Heart right ventricle (tissue), 16 donors: ENCODE measurements around the gene GSTO1. TPM values are rescaled to one million over a fixed set of nuclear protein-coding genes. Genes with fewer than 3 reads are reported as not detected.
A peak's percentile ranks its signal among the peaks of the same experiment; 100 is the strongest.

Experiments used
- ATAC-seq, 8 donors: fragments of 200-7000 bp; cut with Tn5 transposase; one replicate each; pipeline ENCODE4 v1.9.1; 2020; ENCODE audit warnings: mild to moderate bottlenecking in 8 of 8, moderate library complexity in 8 of 8, moderate number of reproducible peaks in 1 of 8
- DNase-seq, 2 donors: peaks; one replicate each; pipeline ENCODE4 v3.0.0-alpha.2; 2020
- H3K27ac ChIP-seq, 10 donors: fragments of 200-600 bp; sonication (generic) in 2 of 10; one replicate each; pipeline versions ENCODE4 v1.5.0 to v1.8.0; 2020 to 2022; ENCODE audit warnings: mild to moderate bottlenecking in 3 of 10
- H3K27me3 ChIP-seq, 7 donors: fragments of 200-600 bp; one replicate each; pipeline ENCODE4 v1.8.0; 2021 to 2022; ENCODE audit warnings: mild to moderate bottlenecking in 2 of 7
- H3K36me3 ChIP-seq, 9 donors: fragments of 200-600 bp; sonication (generic) in 1 of 9; one replicate each; pipeline versions ENCODE4 v1.5.0 to v1.8.0; 2020 to 2022; ENCODE audit warnings: mild to moderate bottlenecking in 2 of 9
- H3K4me1 ChIP-seq, 9 donors: fragments of 200-600 bp; sonication (generic) in 1 of 9; one replicate each; pipeline versions ENCODE4 v1.5.0 to v1.8.0; 2020 to 2022; ENCODE audit warnings: mild to moderate bottlenecking in 4 of 9
- H3K4me3 ChIP-seq, 10 donors: fragments of 200-600 bp; sonication (generic) in 2 of 10; one replicate each; pipeline versions ENCODE4 v1.5.0 to v1.8.0; 2020 to 2022; ENCODE audit warnings: mild to moderate bottlenecking in 7 of 10, moderate library complexity in 2 of 10
- H3K9me3 ChIP-seq, 11 donors: fragments of 200-600 bp in 10 of 11; sonication (generic) in 2 of 11; one replicate each; pipeline versions ENCODE4 v1.5.0 to v1.8.0; 2013 to 2022; ENCODE audit warnings: mild to moderate bottlenecking in 2 of 11, control low read depth in 1 of 11, moderate library complexity in 1 of 11
- CTCF ChIP-seq, 9 donors: fragments of 200-600 bp; sonication (generic) in 2 of 9; IDR thresholded peaks; one replicate each; pipeline versions ENCODE4 v1.5.0 to v1.8.0; 2021 to 2022; ENCODE audit warnings: antibody characterized with exemption in 9 of 9, mild to moderate bottlenecking in 5 of 9, moderate library complexity in 1 of 9
- WGBS, 2 donors: extraction: QIAGEN DNeasy Blood & Tissue Kit; methylation state at CpG; one replicate each; pipeline ENCODE4 v1.1.7; 2013; ENCODE audit warnings: inconsistent platforms in 1 of 2; 5-methylcytosine and 5-hydroxymethylcytosine counted together
- intact Hi-C, 10 donors: fragments of 100-400 bp; cut with DNase I; formaldehyde crosslinking; loops; one replicate each; pipeline versions ENCODE4 v1.11.1 to v1.14.2; 2022
- polyA plus RNA-seq, 2 donors: library from polyadenylated mRNA; stranded (reverse); fragments of 200-250 nt; gene quantifications; one replicate each; pipeline ENCODE4 v1.2.3, GENCODE V29; 2013
- total RNA-seq, 10 donors: library from RNA; stranded (reverse); fragmentation: NEBNext Ultra II Directional in 3 of 10; extraction: Animal tissue kit (Norgen Biotek cat#: 25700) in 3 of 10; gene quantifications; one replicate each; pipeline versions ENCODE4 v1.2.1 to v1.2.4, GENCODE V29; 2021 to 2023
- donor health status: Arrhythmogenic right ventricular cardiomyopathy.
- donor health status: ischemic (EF 13 %, LVEDD 7.1; RV severe dilation, severe dysfunction).
- donor health status: healthy with polysubstance abuse.
- donor health status: DM: no; HTN: yes; CAD: no.
- donor health status: DM: no; HTN: no; CAD: no.
- donor health status: ischemic (EF 25% LVEDD 6.9; RV normal size, moderate dysfunction).
- donor health status: ischemic (EF 25% LVEDD 5.7; RV mildly dilated, moderate dysfunction).
- donor health status: healthy.
- donor health status: DM: yes; HTN: yes; CAD: no.
- donor health status: Ischemic cardiomyopathy.
- donor health status: ischemic (EF 35%, LVEDD 5.7; RV mildly dilated, moderate dysfunction).
- donor health status: nonischemic (EF 11% LVEDD 7.7; RV severe dilation, severe dysfunction).
- donor health status: DM: yes; HTN: yes; CAD: no.
- donor health status: PGD.
- donor health status: ischemic (EF 29% LVEDD 5.4; RV normal size, mild dysfunction).
- donor health status: nonischemic (EF 23%, LVEDD 6.1; RV moderate dilation, normal function).

The GSTO1 gene
- total and polyA plus RNA-seq, 12 donors, result 161 to 570 (median 226) TPM

GRCh38 chr10:104307576-104308438 lies 53.1 kb downstream of the GSTO1 start:
- no peaks in the 10 kb centered on the region for H3K27me3 ChIP-seq
- WGBS, 2 donors, result 62 to 67% methylated on average over 10 of the region's 10 CpGs
- no peaks in the 10 kb centered on the region for H3K9me3 ChIP-seq
- peak overlapping the region in 9 of 10 donors; percentile 37 to 95 (median 87) for H3K27ac ChIP-seq
- intact Hi-C loops, result loop anchor here in 4 of 10 donors (5.0 kb wide), 2 partner anchors 34 to 39 kb away; no protein-coding TSS in a partner anchor
- peak in 1 of 2 donors; percentile 5 for DNase-seq
- no peak overlapping the region for H3K4me3 ChIP-seq
- H3K4me1 ChIP-seq, result peaks cover 25 to 100% (median 77%) of the 10 kb centered on the region in 9 donors
- no peak for ATAC-seq
- no peak for TF ChIP-seq CTCF (IDR thresholded peaks at IDR 0.05)
- H3K36me3 ChIP-seq, result peaks cover 0 to 41% (median 0%) of the 10 kb centered on the region in 9 donors

- Histone ChIP-seq H3K4me3 (no peak overlapping the region), H3K36me3 (peaks cover 0 to 47% (median 4%) of the 10 kb centered on the region in 9 donors), H3K9me3 (no peaks in the 10 kb centered on the region), H3K27ac (peak overlapping the region in 8 of 10 donors; percentile 8 to 95 (median 86)), H3K27me3 (no peaks in the 10 kb centered on the region), H3K4me1 (peaks cover 25 to 100% (median 75%) of the 10 kb centered on the region in 9 donors)
- TF ChIP-seq CTCF (IDR thresholded peaks at IDR 0.05), result no peak
- ATAC-seq, result no peak
- intact Hi-C loops, result loop anchor here in 4 of 10 donors (5.0 kb wide), 2 partner anchors 34 to 39 kb away; no protein-coding TSS in a partner anchor
- no peak for DNase-seq
- 77 to 83% methylated on average over 4 of the region's 4 CpGs for WGBS, 2 donors
Observed at GRCh38 chr10:104308439-104308903, 53.8 kb downstream of the GSTO1 start.

- 48% methylated on average over 15 of the region's 15 CpGs for WGBS, 2 donors
- ATAC-seq (peak; percentile 72 to 89 (median 84)), DNase-seq (peak; percentile 73 to 79)
- no peaks in the 10 kb centered on the region for H3K27me3 ChIP-seq
- no peak overlapping the region for H3K4me3 ChIP-seq
- no peaks in the 10 kb centered on the region for H3K9me3 ChIP-seq
- peak overlapping the region; percentile 76 to 95 (median 86) for H3K27ac ChIP-seq
- intact Hi-C loops, result loop anchor here in 5 of 10 donors (1.0 to 5.0 kb wide), 3 partner anchors 29 to 37 kb away; no protein-coding TSS in a partner anchor
- TF ChIP-seq CTCF (IDR thresholded peaks at IDR 0.05), result no peak
- H3K36me3 ChIP-seq, result peaks cover 6 to 66% (median 22%) of the 10 kb centered on the region in 9 donors
- peaks cover 28 to 100% (median 75%) of the 10 kb centered on the region in 9 donors for H3K4me1 ChIP-seq
Observed at GRCh38 chr10:104309980-104310978, 55.6 kb downstream of the GSTO1 start.
